Lower lobe of right lung (tissue), 2 donors: ENCODE measurements around the gene BABAM2. TPM values are rescaled to one million over a fixed set of nuclear protein-coding genes. Genes with fewer than 3 reads are reported as not detected.
"Not testable (repeated sequence)": the region's sequence is repeated elsewhere in the genome, so short reads cannot be mapped to it uniquely, and the experiment has no call there.

Experiments
- ATAC-seq, 2 donors: fragments of 200-7000 bp; cut with Tn5 transposase; one replicate each; pipeline ENCODE4 v1.9.1; 2020 to 2022; ENCODE audit warnings: mild to moderate bottlenecking in 2 of 2, moderate library complexity in 2 of 2
- DNase-seq: peaks from one replicate; pipeline ENCODE4 v3.0.0-alpha.2; 2020
- H3K27ac ChIP-seq: fragments of 200-600 bp; one replicate; pipeline ENCODE4 v1.8.0; 2022
- H3K27me3 ChIP-seq: fragments of 200-600 bp; one replicate; pipeline ENCODE4 v1.8.0; 2022; ENCODE audit warnings: low read depth
- H3K36me3 ChIP-seq: fragments of 200-600 bp; one replicate; pipeline ENCODE4 v1.8.0; 2022; ENCODE audit warnings: mild to moderate bottlenecking
- H3K4me1 ChIP-seq: fragments of 200-600 bp; one replicate; pipeline ENCODE4 v1.8.0; 2022
- H3K4me3 ChIP-seq: fragments of 200-600 bp; one replicate; pipeline ENCODE4 v1.8.0; 2022; ENCODE audit warnings: mild to moderate bottlenecking
- H3K9me3 ChIP-seq: fragments of 200-600 bp; one replicate; pipeline ENCODE4 v1.8.0; 2022
- intact Hi-C: fragments of 100-400 bp; cut with DNase I; formaldehyde crosslinking; loops from one replicate; pipeline ENCODE4 v1.11.0; 2022
- total RNA-seq: library from RNA; stranded (reverse); fragmentation: NEBNext Ultra II Directional; extraction: Animal tissue kit (Norgen Biotek cat#: 25700); gene quantifications from one replicate; pipeline ENCODE4 v1.2.1, GENCODE V29; 2021
- TF ChIP-seq, protein P1 (sequence below): fragments of 200-600 bp; IDR thresholded peaks from one replicate; pipeline ENCODE4 v1.8.0; 2022; ENCODE audit warnings: antibody characterized with exemption, mild to moderate bottlenecking
- donor health status: DM: no; HTN: yes; CAD: no; lungs with severe emphysema.

BABAM2 gene
- total RNA-seq, 1 donor from 2014 or later, result 39.5 TPM

DNA sequence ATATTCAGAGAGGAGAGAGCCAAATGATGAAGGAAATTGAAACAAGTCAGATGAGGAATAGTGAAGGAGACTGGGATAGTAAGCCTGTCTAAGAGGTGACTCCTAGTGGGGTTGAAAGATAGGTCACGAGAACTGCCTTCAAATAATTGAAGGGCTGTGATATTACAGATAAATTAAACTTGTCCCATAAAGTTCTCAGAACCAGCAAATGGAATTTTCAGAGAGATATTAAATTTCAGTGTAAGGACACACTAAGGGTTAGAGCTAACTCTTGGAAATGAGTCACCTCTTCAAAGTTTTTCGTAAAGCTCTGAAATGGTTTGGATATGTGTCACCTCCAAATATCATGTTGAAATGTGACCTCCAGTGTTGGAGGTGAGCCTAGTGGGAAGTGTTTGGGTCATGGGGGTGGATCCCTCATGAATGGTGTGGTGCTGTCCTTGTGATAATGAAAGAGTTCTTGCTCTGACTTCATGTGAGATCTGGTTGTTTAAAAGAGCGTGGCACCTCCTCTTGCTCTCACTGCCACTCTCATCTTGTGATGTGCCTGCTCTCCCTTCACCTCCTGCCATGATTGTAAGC is 87.3 kb downstream of the BABAM2 start:
- H3K27me3 ChIP-seq, result no peaks in the 10 kb centered on the region
- ATAC-seq (peak in 1 of 2 donors; percentile 32), DNase-seq (no peak)
- no peaks in the 10 kb centered on the region for H3K36me3 ChIP-seq
- no peak overlapping the region for H3K4me3 ChIP-seq
- H3K9me3 ChIP-seq, result no peaks in the 10 kb centered on the region
- TF ChIP-seq, protein P1, sequence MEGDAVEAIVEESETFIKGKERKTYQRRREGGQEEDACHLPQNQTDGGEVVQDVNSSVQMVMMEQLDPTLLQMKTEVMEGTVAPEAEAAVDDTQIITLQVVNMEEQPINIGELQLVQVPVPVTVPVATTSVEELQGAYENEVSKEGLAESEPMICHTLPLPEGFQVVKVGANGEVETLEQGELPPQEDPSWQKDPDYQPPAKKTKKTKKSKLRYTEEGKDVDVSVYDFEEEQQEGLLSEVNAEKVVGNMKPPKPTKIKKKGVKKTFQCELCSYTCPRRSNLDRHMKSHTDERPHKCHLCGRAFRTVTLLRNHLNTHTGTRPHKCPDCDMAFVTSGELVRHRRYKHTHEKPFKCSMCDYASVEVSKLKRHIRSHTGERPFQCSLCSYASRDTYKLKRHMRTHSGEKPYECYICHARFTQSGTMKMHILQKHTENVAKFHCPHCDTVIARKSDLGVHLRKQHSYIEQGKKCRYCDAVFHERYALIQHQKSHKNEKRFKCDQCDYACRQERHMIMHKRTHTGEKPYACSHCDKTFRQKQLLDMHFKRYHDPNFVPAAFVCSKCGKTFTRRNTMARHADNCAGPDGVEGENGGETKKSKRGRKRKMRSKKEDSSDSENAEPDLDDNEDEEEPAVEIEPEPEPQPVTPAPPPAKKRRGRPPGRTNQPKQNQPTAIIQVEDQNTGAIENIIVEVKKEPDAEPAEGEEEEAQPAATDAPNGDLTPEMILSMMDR, result no peak
- no peaks in the 10 kb centered on the region for H3K4me1 ChIP-seq
- intact Hi-C loops, result no loop called here
- H3K27ac ChIP-seq, result no peak overlapping the region

DNA sequence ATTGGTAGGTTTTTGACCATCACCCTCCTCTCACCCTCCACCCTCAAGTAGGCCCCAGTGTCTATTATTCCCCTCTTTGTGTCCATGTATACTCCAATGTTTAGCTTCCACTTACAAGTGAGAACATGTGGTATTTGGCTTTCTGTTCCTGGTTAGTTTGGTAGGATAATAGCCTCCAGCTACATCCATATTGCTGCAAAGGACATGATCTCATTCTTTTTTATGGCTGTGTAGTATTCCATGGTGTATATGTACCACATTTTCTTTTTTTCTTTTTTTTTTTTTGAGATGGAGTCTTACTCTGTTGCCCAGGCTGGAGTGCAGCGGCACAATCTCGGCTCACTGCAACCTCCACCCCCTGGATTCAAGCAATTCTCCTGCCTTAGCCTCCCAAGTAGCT is 88.2 kb downstream of the BABAM2 start:
- H3K36me3 ChIP-seq, ATAC-seq, H3K27ac ChIP-seq, H3K9me3 ChIP-seq, H3K27me3 ChIP-seq, intact Hi-C loops, H3K4me3 ChIP-seq, H3K4me1 ChIP-seq, DNase-seq: not testable (repeated sequence)

DNA sequence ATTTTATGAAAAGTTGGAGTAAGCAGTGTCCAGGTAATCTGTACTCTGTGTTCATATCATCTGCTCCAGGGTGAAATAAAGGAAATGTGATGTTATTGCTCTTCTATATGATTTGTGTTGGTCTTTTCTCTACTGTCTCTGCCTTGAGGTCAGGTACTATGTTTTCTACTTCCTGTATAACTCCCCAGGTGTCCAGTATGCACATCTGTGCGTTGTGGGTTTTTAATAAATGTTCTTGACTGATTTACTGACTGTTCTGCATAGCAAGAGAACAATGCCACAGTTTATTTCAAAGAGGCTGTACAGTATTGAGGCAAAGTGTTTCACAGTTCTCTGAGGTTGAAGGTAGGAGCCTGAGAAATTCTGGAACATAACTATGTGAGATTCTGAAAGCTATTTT is 89.7 kb downstream of the BABAM2 start:
- no peaks in the 10 kb centered on the region for H3K36me3 ChIP-seq
- H3K4me3 ChIP-seq, result no peak overlapping the region
- DNase-seq (no peak), ATAC-seq (no peak)
- intact Hi-C loops, result no loop called here
- H3K4me1 ChIP-seq, result no peaks in the 10 kb centered on the region
- H3K27me3 ChIP-seq, result no peaks in the 10 kb centered on the region
- peaks cover 6% of the 10 kb centered on the region for H3K9me3 ChIP-seq
- no peak overlapping the region for H3K27ac ChIP-seq
- TF ChIP-seq, protein P1, result no peak

DNA sequence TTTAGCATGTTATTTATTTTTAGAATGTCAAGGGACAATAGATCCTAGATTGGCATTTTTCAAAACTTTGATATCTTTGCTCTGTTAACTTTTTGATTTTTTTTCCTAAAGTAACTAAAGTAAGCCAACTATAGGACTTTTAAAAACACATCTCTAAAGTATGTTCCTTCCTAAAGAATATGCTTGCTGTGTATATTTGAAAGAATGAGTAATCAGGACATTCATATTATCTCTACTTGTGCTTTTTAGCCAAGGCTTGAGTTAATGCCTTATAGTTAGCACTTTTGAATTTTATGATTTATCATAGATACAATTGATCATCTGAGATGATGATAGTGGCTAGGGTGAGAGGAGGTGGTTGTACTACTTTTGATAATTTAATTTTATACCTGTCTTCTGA is 93.6 kb downstream of the BABAM2 start:
- H3K36me3 ChIP-seq, result no peaks in the 10 kb centered on the region
- H3K9me3 ChIP-seq, result peaks cover 6% of the 10 kb centered on the region
- intact Hi-C loops, result no loop called here
- H3K4me1 ChIP-seq, result no peaks in the 10 kb centered on the region
- TF ChIP-seq, protein P1, result no peak
- DNase-seq (no peak), ATAC-seq (no peak)
- no peak overlapping the region for H3K4me3 ChIP-seq
- H3K27ac ChIP-seq, result no peak overlapping the region
- no peaks in the 10 kb centered on the region for H3K27me3 ChIP-seq

DNA sequence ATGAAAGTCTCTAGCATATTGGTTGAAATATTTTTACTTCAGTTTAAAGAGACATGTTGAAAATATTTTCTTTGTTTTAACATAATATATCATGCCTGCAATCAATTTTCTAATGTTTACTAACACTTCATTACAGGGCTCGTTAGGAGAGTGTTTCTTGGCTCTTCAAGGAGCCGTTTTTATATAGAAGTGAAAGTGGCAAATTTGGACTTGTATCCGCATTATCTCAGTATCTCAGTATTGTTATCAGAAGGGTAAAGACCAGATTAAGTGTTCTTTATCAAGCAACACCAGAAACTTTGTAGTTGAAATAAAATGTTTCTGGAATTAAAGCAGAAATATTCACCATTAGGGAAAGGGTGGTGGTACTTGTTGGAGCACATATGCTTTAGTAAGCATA is 97.8 kb downstream of the BABAM2 start:
- intact Hi-C loops, result no loop called here
- peaks cover 6% of the 10 kb centered on the region for H3K4me1 ChIP-seq
- DNase-seq, result no peak
- H3K27me3 ChIP-seq, result no peaks in the 10 kb centered on the region
- no peaks in the 10 kb centered on the region for H3K36me3 ChIP-seq
- H3K9me3 ChIP-seq, result peaks cover 2% of the 10 kb centered on the region
- no peak overlapping the region for H3K27ac ChIP-seq
- TF ChIP-seq, protein P1, result no peak
- H3K4me3 ChIP-seq, result no peak overlapping the region
- no peak for ATAC-seq

DNA sequence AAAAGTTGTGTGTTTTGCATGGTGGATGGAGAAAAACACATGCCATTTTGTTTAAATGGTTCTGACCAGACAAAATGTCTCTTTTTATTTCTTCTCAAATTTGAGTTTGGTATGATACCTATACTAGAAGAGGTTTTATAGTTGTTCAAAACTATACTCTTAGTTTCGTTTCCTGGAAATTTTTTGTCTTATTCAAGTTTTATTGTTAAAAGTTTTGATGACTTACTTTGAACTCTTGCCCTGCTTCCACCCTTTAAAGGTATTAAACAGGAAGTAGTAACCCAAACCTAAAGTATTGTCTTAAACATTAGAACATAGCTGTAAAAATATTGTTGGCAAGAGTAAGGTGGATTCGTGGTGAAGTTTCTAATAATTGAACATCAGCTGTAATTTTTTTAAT is 98.2 kb downstream of the BABAM2 start:
- ATAC-seq (no peak), DNase-seq (no peak)
- TF ChIP-seq, protein P1, result no peak
- no peak overlapping the region for H3K4me3 ChIP-seq
- intact Hi-C loops, result no loop called here
- no peaks in the 10 kb centered on the region for H3K27me3 ChIP-seq
- H3K27ac ChIP-seq, result no peak overlapping the region
- peaks cover 6% of the 10 kb centered on the region for H3K4me1 ChIP-seq
- H3K9me3 ChIP-seq, result no peaks in the 10 kb centered on the region
- H3K36me3 ChIP-seq, result no peaks in the 10 kb centered on the region
